Measurements from ENCODE around the gene ODAD2. TPM values are rescaled to one million over a fixed set of nuclear protein-coding genes. Genes with fewer than 3 reads are reported as not detected.
"Not testable (repeated sequence)": the region's sequence is repeated elsewhere in the genome, so short reads cannot be mapped to it uniquely, and the experiment has no call there.

ODAD2 gene
- total RNA-seq, 1 experiment from 2014 or later: 20.4 TPM

DNA sequence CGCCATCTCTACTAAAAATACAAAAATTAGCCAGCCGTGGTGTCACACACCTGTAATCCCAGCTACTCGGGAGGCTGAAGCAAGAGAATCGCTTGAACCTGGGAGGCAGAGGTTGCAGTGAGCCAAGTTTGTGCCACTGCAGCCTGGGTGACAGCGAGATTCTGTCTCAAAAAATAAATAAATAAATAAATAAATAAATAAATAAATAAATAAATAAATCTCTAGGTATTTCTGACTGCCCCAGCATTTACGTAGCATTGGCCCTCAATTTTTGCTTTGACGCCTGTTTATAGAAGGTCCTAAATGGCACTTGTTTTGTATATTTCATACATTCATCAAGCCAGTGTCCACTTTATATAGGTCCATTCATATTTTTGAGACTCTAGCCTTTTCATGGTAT lies 28.9 kb downstream of the ODAD2 start:
- CTCF ChIA-PET; H3K4me3 ChIP-seq (replicated peaks in 1 of 2; ENCODE audit: low read depth in 1 of 2, low read length in 2 of 2); H3K4me2 ChIP-seq (ENCODE audit: low read length); H3K9me2 ChIP-seq (ENCODE audit: insufficient read depth); H3K9ac ChIP-seq (ENCODE audit: low read length); intact Hi-C loops (cut with micrococcal nuclease); H3K36me3 ChIP-seq (ENCODE audit: control insufficient read depth in 1 of 2, insufficient read depth in 2 of 2, low read length in 2 of 2); H3K27me3 ChIP-seq (ENCODE audit: insufficient read depth, low read length); H4K20me1 ChIP-seq (ENCODE audit: insufficient read depth); H3K27ac ChIP-seq (ENCODE audit: low read depth, low read length); DNase-seq (ENCODE audit: low read depth, low spot score); H3K9me3 ChIP-seq (ENCODE audit: control insufficient read depth in 1 of 2, insufficient read depth in 1 of 2, low read depth in 1 of 2, low read length in 2 of 2); ATAC-seq; H3K79me2 ChIP-seq (ENCODE audit: insufficient read depth, low read length); POLR2A ChIA-PET; H3K4me1 ChIP-seq (ENCODE audit: control insufficient read depth in 1 of 2, insufficient read depth in 2 of 2, low read length in 2 of 2); H2AFZ ChIP-seq (ENCODE audit: low read depth, low read length, poor library complexity, severe bottlenecking); RAD21 ChIA-PET (ENCODE audit: low non-redundant PET in 1 of 2, low total read pairs in 2 of 2, uncharacterized antibody in 2 of 2, unreplicated experiment in 2 of 2); BruUV-seq (replicated peaks): not testable (repeated sequence)

DNA sequence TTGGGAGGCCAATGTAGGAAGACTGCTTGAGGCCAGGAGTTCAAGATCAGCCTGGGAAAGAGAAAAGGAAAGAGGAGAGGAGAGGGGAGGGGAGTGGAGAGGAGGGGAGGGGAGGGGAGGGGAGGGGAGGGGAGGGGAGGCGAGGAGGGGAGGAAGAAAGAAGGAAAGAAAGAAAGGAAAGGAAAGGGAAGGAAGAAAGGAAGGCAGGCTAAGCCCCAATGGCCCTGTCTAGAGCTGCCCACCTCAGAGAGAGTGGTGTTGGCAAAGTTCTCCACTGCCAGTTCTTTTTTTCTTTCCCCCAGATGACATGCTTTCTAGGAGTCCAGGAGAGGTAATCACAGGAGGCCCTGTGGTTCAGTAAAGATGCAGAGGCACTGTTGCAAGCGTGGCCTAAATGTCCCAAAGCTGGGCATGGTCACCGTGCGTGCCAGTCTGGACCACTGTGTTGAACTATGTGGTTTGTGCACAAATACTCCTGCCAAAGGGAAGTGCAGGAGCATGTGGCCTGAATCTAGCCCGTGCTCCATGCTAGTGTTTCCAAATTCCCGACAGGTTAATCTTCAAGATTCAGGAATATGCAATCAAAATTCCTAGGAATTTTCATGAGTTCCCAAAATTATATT lies 39.7 kb downstream of the ODAD2 start:
- Histone ChIP-seq H3K9me2 (ENCODE audit: insufficient read depth) (no peaks in the 10 kb centered on the region), H3K36me3 (ENCODE audit: control insufficient read depth in 1 of 2, insufficient read depth in 2 of 2, low read length in 2 of 2) (no peaks in the 10 kb centered on the region), H3K4me1 (ENCODE audit: control insufficient read depth in 1 of 2, insufficient read depth in 2 of 2, low read length in 2 of 2) (0 out of 4 replicates have a peak, but pooled peaks cover 0 to 3% of the 10 kb centered on the region in 2 experiments), H3K4me3 (replicated peaks in 1 of 2; ENCODE audit: low read depth in 1 of 2, low read length in 2 of 2) (no peak overlapping the region), H3K27ac (ENCODE audit: low read depth, low read length) (no peak overlapping the region), H3K4me2 (ENCODE audit: low read length) (no peak overlapping the region), H4K20me1 (ENCODE audit: insufficient read depth) (no peaks in the 10 kb centered on the region), H3K27me3 (ENCODE audit: insufficient read depth, low read length) (no peaks in the 10 kb centered on the region), H2AFZ (ENCODE audit: low read depth, low read length, poor library complexity, severe bottlenecking) (no peak overlapping the region), H3K9me3 (ENCODE audit: control insufficient read depth in 1 of 2, insufficient read depth in 1 of 2, low read depth in 1 of 2, low read length in 2 of 2) (no peaks in the 10 kb centered on the region), H3K79me2 (ENCODE audit: insufficient read depth, low read length) (no peaks in the 10 kb centered on the region), H3K9ac (ENCODE audit: low read length) (no peak overlapping the region)
- ChIA-PET POLR2A (no interaction called here), RAD21 (ENCODE audit: low non-redundant PET in 1 of 2, low total read pairs in 2 of 2, uncharacterized antibody in 2 of 2, unreplicated experiment in 2 of 2) (no interaction called here), CTCF (no interaction called here)
- ATAC-seq (no peak), DNase-seq (ENCODE audit: low read depth, low spot score) (no peak)
- no TSS peak for BruUV-seq (replicated peaks)
- TF ChIP-seq POLR2AphosphoS5 (IDR thresholded peaks at IDR 0.05; ENCODE audit: low read depth, low read length) (no peak), ZFX (IDR thresholded peaks at IDR 0.05) (no peak), ELF1 (IDR thresholded peaks at IDR 0.05; ENCODE audit: borderline replicate concordance, low read depth) (no peak), CBX3 (IDR thresholded peaks at IDR 0.05; ENCODE audit: low read depth) (no peak), SRF (IDR thresholded peaks at IDR 0.05; ENCODE audit: low read depth) (no peak)
- TF ChIP-seq, protein P1, sequence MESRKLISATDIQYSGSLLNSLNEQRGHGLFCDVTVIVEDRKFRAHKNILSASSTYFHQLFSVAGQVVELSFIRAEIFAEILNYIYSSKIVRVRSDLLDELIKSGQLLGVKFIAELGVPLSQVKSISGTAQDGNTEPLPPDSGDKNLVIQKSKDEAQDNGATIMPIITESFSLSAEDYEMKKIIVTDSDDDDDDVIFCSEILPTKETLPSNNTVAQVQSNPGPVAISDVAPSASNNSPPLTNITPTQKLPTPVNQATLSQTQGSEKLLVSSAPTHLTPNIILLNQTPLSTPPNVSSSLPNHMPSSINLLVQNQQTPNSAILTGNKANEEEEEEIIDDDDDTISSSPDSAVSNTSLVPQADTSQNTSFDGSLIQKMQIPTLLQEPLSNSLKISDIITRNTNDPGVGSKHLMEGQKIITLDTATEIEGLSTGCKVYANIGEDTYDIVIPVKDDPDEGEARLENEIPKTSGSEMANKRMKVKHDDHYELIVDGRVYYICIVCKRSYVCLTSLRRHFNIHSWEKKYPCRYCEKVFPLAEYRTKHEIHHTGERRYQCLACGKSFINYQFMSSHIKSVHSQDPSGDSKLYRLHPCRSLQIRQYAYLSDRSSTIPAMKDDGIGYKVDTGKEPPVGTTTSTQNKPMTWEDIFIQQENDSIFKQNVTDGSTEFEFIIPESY (IDR thresholded peaks at IDR 0.05; ENCODE audit: extremely low read depth, insufficient replicate concordance, low read length): no peak
- intact Hi-C loops (cut with micrococcal nuclease): no loop called here

DNA sequence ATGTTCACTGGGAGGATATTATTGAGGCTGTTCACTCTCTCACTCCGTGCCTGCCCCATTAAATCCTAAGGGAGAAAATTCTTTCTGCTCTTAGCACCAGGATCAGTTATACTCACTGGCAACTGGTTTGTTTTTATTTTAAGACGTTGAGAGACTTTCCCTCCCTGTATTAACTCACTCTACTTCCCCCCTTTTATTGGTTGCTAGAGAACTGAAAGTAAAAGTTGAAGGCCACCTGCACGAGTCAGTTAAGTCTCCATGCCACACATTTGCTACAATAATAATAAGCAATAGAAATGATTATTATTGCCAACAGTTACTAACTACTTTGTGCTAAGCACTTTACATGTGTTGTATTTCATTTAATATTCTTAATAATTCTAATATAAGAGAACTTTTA lies 40.5 kb downstream of the ODAD2 start:
- ATAC-seq; H3K9ac ChIP-seq (ENCODE audit: low read length); H3K4me2 ChIP-seq (ENCODE audit: low read length); H3K27ac ChIP-seq (ENCODE audit: low read depth, low read length); H2AFZ ChIP-seq (ENCODE audit: low read depth, low read length, poor library complexity, severe bottlenecking); H4K20me1 ChIP-seq (ENCODE audit: insufficient read depth); H3K9me3 ChIP-seq (ENCODE audit: control insufficient read depth in 1 of 2, insufficient read depth in 1 of 2, low read depth in 1 of 2, low read length in 2 of 2); RAD21 ChIA-PET (ENCODE audit: low non-redundant PET in 1 of 2, low total read pairs in 2 of 2, uncharacterized antibody in 2 of 2, unreplicated experiment in 2 of 2); POLR2A ChIA-PET; H3K79me2 ChIP-seq (ENCODE audit: insufficient read depth, low read length); DNase-seq (ENCODE audit: low read depth, low spot score); BruUV-seq (replicated peaks); H3K36me3 ChIP-seq (ENCODE audit: control insufficient read depth in 1 of 2, insufficient read depth in 2 of 2, low read length in 2 of 2); H3K27me3 ChIP-seq (ENCODE audit: insufficient read depth, low read length); H3K4me1 ChIP-seq (ENCODE audit: control insufficient read depth in 1 of 2, insufficient read depth in 2 of 2, low read length in 2 of 2); H3K4me3 ChIP-seq (replicated peaks in 1 of 2; ENCODE audit: low read depth in 1 of 2, low read length in 2 of 2); intact Hi-C loops (cut with micrococcal nuclease); H3K9me2 ChIP-seq (ENCODE audit: insufficient read depth); CTCF ChIA-PET: not testable (repeated sequence)

Data from HCT116 (cell line).